Neural progenitor cell (in vitro differentiated cells): ENCODE measurements around the gene ETFRF1. TPM values are rescaled to one million over a fixed set of nuclear protein-coding genes. Genes with fewer than 3 reads are reported as not detected.

ENCODE experiments used
- DNase-seq: peaks from one replicate; pipeline ENCODE4 v3.0.0-alpha.2; 2016; ENCODE audit warnings: low spot score
- H2AFZ ChIP-seq: fragments of 200-600 bp; sonication (generic); replicated peaks from 2 replicates; pipeline ENCODE4 v1.6.1; 2016; ENCODE audit warnings: antibody characterized with exemption
- H3F3A ChIP-seq: fragments of 200-600 bp; sonication (generic); 2 replicates; pipeline ENCODE4 v1.6.1; 2016; ENCODE audit warnings: antibody characterized with exemption, low read depth
- H3K27ac ChIP-seq: fragments of 200-600 bp; sonication (generic); 2 replicates; pipeline ENCODE4 v1.5.1; 2016; ENCODE audit warnings: mild to moderate bottlenecking
- H3K27me3 ChIP-seq: fragments of 200-600 bp; sonication (generic); 2 replicates; pipeline ENCODE4 v1.6.1; 2016; ENCODE audit warnings: mild to moderate bottlenecking, moderate library complexity
- H3K36me3 ChIP-seq: fragments of 200-600 bp; sonication (generic); 2 replicates; pipeline ENCODE4 v1.5.1; 2016
- H3K4me1 ChIP-seq: fragments of 200-600 bp; sonication (generic); 2 replicates; pipeline ENCODE4 v1.6.1; 2016; ENCODE audit warnings: mixed run types
- H3K4me2 ChIP-seq: fragments of 200-600 bp; sonication (generic); 2 replicates; pipeline ENCODE4 v1.6.1; 2016
- H3K4me3 ChIP-seq: fragments of 200-600 bp; sonication (generic); 2 replicates; pipeline ENCODE4 v1.5.1; 2016
- H3K79me2 ChIP-seq: fragments of 200-600 bp; sonication (generic); 2 replicates; pipeline ENCODE4 v1.6.1; 2016; ENCODE audit warnings: low read depth
- H3K9ac ChIP-seq: fragments of 200-600 bp; sonication (generic); 2 replicates; pipeline ENCODE4 v1.6.1; 2016
- H3K9me3 ChIP-seq: fragments of 200-600 bp; sonication (generic); 2 replicates; pipeline ENCODE4 v1.5.1; 2016; ENCODE audit warnings: low read depth
- H4K20me1 ChIP-seq: fragments of 200-600 bp; sonication (generic); 2 replicates; pipeline ENCODE4 v1.6.1; 2016; ENCODE audit warnings: low read depth
- H3K27ac Mint-ChIP-seq: 3 replicates; pipeline ENCODE4 v1.8.0; 2021; ENCODE audit warnings: mixed read lengths
- H3K27me3 Mint-ChIP-seq: 2 replicates; pipeline ENCODE4 v1.8.0; 2022; ENCODE audit warnings: low read depth, mild to moderate bottlenecking, inconsistent platforms, moderate library complexity, mixed read lengths; ENCODE audit not compliant: insufficient read depth
- H3K36me3 Mint-ChIP-seq: 3 replicates; pipeline ENCODE4 v1.8.0; 2021; ENCODE audit warnings: mixed read lengths
- H3K4me1 Mint-ChIP-seq: 3 replicates; pipeline ENCODE4 v1.8.0; 2021; ENCODE audit warnings: mixed read lengths
- H3K4me3 Mint-ChIP-seq: 3 replicates; pipeline ENCODE4 v1.8.0; 2021; ENCODE audit warnings: mild to moderate bottlenecking, moderate library complexity, mixed read lengths
- H3K9me3 Mint-ChIP-seq: 3 replicates; pipeline ENCODE4 v1.8.0; 2020; ENCODE audit warnings: mixed read lengths
- EZH2 ChIP-seq: fragments of 200-600 bp; sonication (generic); IDR thresholded peaks from 2 replicates; pipeline ENCODE4 v1.6.1; 2017; ENCODE audit warnings: antibody characterized with exemption, mild to moderate bottlenecking, moderate library complexity
- EZH2phosphoT487 ChIP-seq: fragments of 200-600 bp; sonication (generic); IDR thresholded peaks from 2 replicates; pipeline ENCODE4 v1.6.1; 2017; ENCODE audit warnings: antibody characterized with exemption
- total RNA-seq: library from RNA; depleted of rRNA; stranded (reverse); fragments of >200 nt; gene quantifications from 2 replicates; pipeline ENCODE4 v1.2.3, GENCODE V29; 2015; ENCODE audit warnings: low replicate concordance
- TF ChIP-seq, protein P1 (sequence below): fragments of 200-600 bp; sonication (generic); IDR thresholded peaks from 2 replicates; pipeline ENCODE4 v1.5.1; 2017; ENCODE audit warnings: antibody characterized with exemption, mild to moderate bottlenecking

Gene ETFRF1
- total RNA-seq, 1 donor from 2014 or later = 57.7 TPM

DNA sequence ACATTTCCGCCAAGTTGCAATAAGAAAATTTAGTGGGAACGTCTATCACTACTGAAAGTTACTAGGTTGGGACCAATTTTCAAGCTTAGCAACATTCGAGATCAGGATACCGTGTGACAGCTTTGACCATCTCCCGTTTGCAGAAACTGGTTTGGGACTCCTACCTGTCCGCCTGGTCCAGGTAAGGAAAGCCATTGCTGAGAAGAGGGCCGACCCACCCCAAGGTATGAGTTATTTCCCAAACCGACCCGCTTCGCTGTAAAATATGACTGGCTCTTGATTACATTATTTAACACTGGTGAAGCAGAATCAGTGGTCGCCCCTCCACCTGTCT is 348 bp upstream of the ETFRF1 start:
- Histone ChIP-seq H2AFZ (peak overlapping the region; percentile 92), H3K4me3 (peak overlapping the region; percentile 71), H3K9me3 (no peaks in the 10 kb centered on the region), H3K36me3 (no peaks in the 10 kb centered on the region), H4K20me1 (no peaks in the 10 kb centered on the region), H3K27me3 (no peaks in the 10 kb centered on the region), H3K4me1 (peaks cover 10% of the 10 kb centered on the region), H3K79me2 (peaks cover 15% of the 10 kb centered on the region), H3K9ac (no peak overlapping the region), H3F3A (peaks cover 10% of the 10 kb centered on the region), H3K27ac (no peak overlapping the region), H3K4me2 (peak overlapping the region; percentile 82)
- Mint-ChIP-seq H3K27ac (peak overlapping the region; percentile 94), H3K36me3 (no peaks in the 10 kb centered on the region), H3K4me1 (peaks cover 19% of the 10 kb centered on the region), H3K4me3 (peak overlapping the region; percentile 96), H3K9me3 (no peaks in the 10 kb centered on the region), H3K27me3 (peaks cover 8% of the 10 kb centered on the region)
- TF ChIP-seq, protein P1, sequence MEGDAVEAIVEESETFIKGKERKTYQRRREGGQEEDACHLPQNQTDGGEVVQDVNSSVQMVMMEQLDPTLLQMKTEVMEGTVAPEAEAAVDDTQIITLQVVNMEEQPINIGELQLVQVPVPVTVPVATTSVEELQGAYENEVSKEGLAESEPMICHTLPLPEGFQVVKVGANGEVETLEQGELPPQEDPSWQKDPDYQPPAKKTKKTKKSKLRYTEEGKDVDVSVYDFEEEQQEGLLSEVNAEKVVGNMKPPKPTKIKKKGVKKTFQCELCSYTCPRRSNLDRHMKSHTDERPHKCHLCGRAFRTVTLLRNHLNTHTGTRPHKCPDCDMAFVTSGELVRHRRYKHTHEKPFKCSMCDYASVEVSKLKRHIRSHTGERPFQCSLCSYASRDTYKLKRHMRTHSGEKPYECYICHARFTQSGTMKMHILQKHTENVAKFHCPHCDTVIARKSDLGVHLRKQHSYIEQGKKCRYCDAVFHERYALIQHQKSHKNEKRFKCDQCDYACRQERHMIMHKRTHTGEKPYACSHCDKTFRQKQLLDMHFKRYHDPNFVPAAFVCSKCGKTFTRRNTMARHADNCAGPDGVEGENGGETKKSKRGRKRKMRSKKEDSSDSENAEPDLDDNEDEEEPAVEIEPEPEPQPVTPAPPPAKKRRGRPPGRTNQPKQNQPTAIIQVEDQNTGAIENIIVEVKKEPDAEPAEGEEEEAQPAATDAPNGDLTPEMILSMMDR = no peak
- TF ChIP-seq EZH2phosphoT487 = no peak
- no peak for TF ChIP-seq EZH2
- DNase-seq = no peak

DNA sequence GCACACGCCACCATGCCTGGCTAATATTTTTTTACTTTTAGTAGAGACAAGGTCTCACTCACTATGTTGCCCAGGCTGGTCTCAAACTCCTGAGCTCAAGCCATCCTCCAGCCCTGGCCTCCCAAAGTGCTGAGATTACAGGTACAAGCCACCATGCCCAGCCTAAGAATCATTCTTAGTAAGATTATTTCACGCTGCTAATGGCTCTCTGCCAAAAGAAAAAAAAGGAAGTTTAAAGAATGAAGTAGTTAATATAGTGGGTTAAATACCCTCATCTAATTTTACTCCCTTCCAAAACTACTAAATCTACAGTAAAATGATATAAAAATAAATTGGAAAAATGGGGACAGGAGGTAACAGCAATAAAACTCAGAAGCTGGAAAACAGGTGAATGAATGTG is 2.6 kb downstream of the ETFRF1 start:
- H3K4me1 ChIP-seq = peaks cover 10% of the 10 kb centered on the region
- no peak for TF ChIP-seq EZH2phosphoT487
- TF ChIP-seq, protein P1 = no peak
- TF ChIP-seq EZH2 = no peak
- Mint-ChIP-seq H3K4me1 (peaks cover 19% of the 10 kb centered on the region), H3K36me3 (peaks cover 4% of the 10 kb centered on the region), H3K9me3 (no peaks in the 10 kb centered on the region), H3K27me3 (peaks cover 10% of the 10 kb centered on the region), H3K27ac (no peak overlapping the region), H3K4me3 (no peak overlapping the region)
- H3K4me2 ChIP-seq = no peak overlapping the region
- no peaks in the 10 kb centered on the region for H3K36me3 ChIP-seq
- no peaks in the 10 kb centered on the region for H4K20me1 ChIP-seq
- no peaks in the 10 kb centered on the region for H3K27me3 ChIP-seq
- peaks cover 15% of the 10 kb centered on the region for H3K79me2 ChIP-seq
- DNase-seq = no peak
- no peak overlapping the region for H3K27ac ChIP-seq
- H2AFZ ChIP-seq = no peak overlapping the region
- no peaks in the 10 kb centered on the region for H3K9me3 ChIP-seq
- no peak overlapping the region for H3K4me3 ChIP-seq
- H3K9ac ChIP-seq = no peak overlapping the region
- H3F3A ChIP-seq = peaks cover 10% of the 10 kb centered on the region

DNA sequence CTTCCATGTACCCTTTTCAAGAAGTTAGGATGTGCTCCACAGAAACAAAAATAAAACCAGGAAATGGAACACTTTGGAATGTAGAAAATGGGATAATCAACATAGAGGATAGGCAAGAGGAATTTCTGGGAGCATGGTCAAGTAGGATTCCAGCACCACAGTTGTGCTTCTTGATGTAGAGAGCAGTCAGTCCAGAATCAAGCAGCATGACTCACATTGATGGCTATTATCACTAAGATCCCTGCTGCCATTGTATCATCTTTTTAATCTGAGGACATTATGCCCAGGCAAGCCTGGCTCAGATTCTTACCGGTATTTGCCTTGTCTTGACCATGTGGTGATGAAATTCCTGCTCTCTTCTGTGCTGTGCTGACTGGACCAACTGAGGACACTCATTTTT is 5.7 kb downstream of the ETFRF1 start:
- H3K27me3 Mint-ChIP-seq = peaks cover 6% of the 10 kb centered on the region
- TF ChIP-seq EZH2phosphoT487 (no peak), EZH2 (no peak)
- TF ChIP-seq, protein P1 = no peak
- Histone ChIP-seq H3K4me1 (peaks cover 5% of the 10 kb centered on the region), H3K79me2 (peaks cover 14% of the 10 kb centered on the region), H3K9ac (no peak overlapping the region), H3K9me3 (no peaks in the 10 kb centered on the region), H3K36me3 (peaks cover 7% of the 10 kb centered on the region), H3F3A (peaks cover 8% of the 10 kb centered on the region), H3K27ac (no peak overlapping the region), H2AFZ (no peak overlapping the region), H3K4me2 (no peak overlapping the region), H3K27me3 (no peaks in the 10 kb centered on the region), H4K20me1 (no peaks in the 10 kb centered on the region), H3K4me3 (no peak overlapping the region)
- no peak for DNase-seq
- H3K9me3 Mint-ChIP-seq = no peaks in the 10 kb centered on the region
- H3K4me3 Mint-ChIP-seq = no peak overlapping the region
- H3K27ac Mint-ChIP-seq = no peak overlapping the region
- peaks cover 10% of the 10 kb centered on the region for H3K4me1 Mint-ChIP-seq
- peaks cover 5% of the 10 kb centered on the region for H3K36me3 Mint-ChIP-seq
